K562 (cell line): ENCODE results near the gene NYAP2. TPM values are rescaled to one million over a fixed set of nuclear protein-coding genes. Genes with fewer than 3 reads are reported as not detected.

ENCODE experiments used
- BACH1 ChIP-seq: fragments of 200-800 bp; sonication (Bioruptor generic); IDR thresholded peaks from 2 replicates; pipeline ENCODE4 v1.6.1; 2016; ENCODE audit warnings: missing genetic modification characterization, missing compliant biosample characterization
- CC2D1A ChIP-seq: fragments of 450-650 bp; IDR thresholded peaks from 2 replicates; pipeline ENCODE4 v1.6.1; 2017; ENCODE audit warnings: mild to moderate bottlenecking
- CHD1 ChIP-seq: fragments of 200-600 bp; sonication (generic); IDR thresholded peaks from one replicate; pipeline ENCODE4 v1.6.1; 2012; ENCODE audit warnings: mild to moderate bottlenecking, moderate library complexity, low read length, inconsistent platforms
- ELF1 ChIP-seq: fragments of 200-800 bp; sonication (Bioruptor generic); IDR thresholded peaks from 2 replicates; pipeline ENCODE4 v1.6.1; 2016; ENCODE audit warnings: missing genetic modification characterization, missing compliant biosample characterization
- ELF4 ChIP-seq: fragments of 450-650 bp; formaldehyde crosslinking; IDR thresholded peaks from 2 replicates; pipeline ENCODE4 v1.4.0; 2022; ENCODE audit warnings: missing genetic modification characterization
- KLF1 ChIP-seq: fragments of 450-650 bp; IDR thresholded peaks from 2 replicates; pipeline ENCODE4 v1.6.1; 2016; ENCODE audit warnings: missing genetic modification characterization, missing compliant biosample characterization
- PML ChIP-seq: IDR thresholded peaks from 2 replicates; pipeline ENCODE4 v1.6.1; 2012; ENCODE audit warnings: low read length, inconsistent platforms
- ZNF134 ChIP-seq: fragments of 250-450 bp; sonication (Bioruptor Pico); conservative IDR thresholded peaks from 2 replicates; pipeline ENCODE4 v1.4.0; 2020
- ZNF263 ChIP-seq: sonication (generic); formaldehyde crosslinking; IDR thresholded peaks from 2 replicates; pipeline ENCODE4 v1.8.0; 2022; ENCODE audit warnings: mild to moderate bottlenecking, missing genetic modification reagents, borderline replicate concordance
- polyA plus RNA-seq, 8 experiments: library from polyadenylated mRNA; depleted of rRNA in 4 of 8; stranded (reverse) in 5 of 8; unstranded in 3 of 8; fragments of >200 nt; fragmentation: Nextera tagmentation in 2 of 8; fragmentation: Illumina TruSeq in 1 of 8; extraction: Ambion mirVana in 2 of 8; extraction: Trizol in 1 of 8; gene quantifications; 2 replicates each; pipeline versions ENCODE4 v1.2.1 to v1.2.3, GENCODE V29; 2011 to 2014; ENCODE audit warnings: inconsistent platforms in 1 of 8, missing spikeins in 1 of 8
- total RNA-seq, 7 experiments: library from RNA; depleted of rRNA in 6 of 7; stranded (reverse); fragments of >200 nt in 6 of 7; fragmentation: Illumina TruSeq in 2 of 7; extraction: Trizol in 2 of 7; gene quantifications; 2 replicates each; pipeline versions ENCODE4 v1.2.1 to v1.2.3, GENCODE V29; 2011 to 2021; ENCODE audit warnings: low replicate concordance in 1 of 7
- TF ChIP-seq, protein P1 (sequence below): fragments of 200-600 bp; sonication (generic); IDR thresholded peaks from one replicate; pipeline ENCODE4 v1.6.1; 2012; ENCODE audit warnings: mild to moderate bottlenecking, low read depth, low read length, inconsistent platforms

Gene NYAP2
- total and polyA plus RNA-seq, 9 of the 15 experiments (the other 6 are each of a cell fraction or from before 2014, with no cell fraction given) = 0.03 to 0.04 (median 0.04) TPM; not detected in 3

- TF ChIP-seq, protein P1, sequence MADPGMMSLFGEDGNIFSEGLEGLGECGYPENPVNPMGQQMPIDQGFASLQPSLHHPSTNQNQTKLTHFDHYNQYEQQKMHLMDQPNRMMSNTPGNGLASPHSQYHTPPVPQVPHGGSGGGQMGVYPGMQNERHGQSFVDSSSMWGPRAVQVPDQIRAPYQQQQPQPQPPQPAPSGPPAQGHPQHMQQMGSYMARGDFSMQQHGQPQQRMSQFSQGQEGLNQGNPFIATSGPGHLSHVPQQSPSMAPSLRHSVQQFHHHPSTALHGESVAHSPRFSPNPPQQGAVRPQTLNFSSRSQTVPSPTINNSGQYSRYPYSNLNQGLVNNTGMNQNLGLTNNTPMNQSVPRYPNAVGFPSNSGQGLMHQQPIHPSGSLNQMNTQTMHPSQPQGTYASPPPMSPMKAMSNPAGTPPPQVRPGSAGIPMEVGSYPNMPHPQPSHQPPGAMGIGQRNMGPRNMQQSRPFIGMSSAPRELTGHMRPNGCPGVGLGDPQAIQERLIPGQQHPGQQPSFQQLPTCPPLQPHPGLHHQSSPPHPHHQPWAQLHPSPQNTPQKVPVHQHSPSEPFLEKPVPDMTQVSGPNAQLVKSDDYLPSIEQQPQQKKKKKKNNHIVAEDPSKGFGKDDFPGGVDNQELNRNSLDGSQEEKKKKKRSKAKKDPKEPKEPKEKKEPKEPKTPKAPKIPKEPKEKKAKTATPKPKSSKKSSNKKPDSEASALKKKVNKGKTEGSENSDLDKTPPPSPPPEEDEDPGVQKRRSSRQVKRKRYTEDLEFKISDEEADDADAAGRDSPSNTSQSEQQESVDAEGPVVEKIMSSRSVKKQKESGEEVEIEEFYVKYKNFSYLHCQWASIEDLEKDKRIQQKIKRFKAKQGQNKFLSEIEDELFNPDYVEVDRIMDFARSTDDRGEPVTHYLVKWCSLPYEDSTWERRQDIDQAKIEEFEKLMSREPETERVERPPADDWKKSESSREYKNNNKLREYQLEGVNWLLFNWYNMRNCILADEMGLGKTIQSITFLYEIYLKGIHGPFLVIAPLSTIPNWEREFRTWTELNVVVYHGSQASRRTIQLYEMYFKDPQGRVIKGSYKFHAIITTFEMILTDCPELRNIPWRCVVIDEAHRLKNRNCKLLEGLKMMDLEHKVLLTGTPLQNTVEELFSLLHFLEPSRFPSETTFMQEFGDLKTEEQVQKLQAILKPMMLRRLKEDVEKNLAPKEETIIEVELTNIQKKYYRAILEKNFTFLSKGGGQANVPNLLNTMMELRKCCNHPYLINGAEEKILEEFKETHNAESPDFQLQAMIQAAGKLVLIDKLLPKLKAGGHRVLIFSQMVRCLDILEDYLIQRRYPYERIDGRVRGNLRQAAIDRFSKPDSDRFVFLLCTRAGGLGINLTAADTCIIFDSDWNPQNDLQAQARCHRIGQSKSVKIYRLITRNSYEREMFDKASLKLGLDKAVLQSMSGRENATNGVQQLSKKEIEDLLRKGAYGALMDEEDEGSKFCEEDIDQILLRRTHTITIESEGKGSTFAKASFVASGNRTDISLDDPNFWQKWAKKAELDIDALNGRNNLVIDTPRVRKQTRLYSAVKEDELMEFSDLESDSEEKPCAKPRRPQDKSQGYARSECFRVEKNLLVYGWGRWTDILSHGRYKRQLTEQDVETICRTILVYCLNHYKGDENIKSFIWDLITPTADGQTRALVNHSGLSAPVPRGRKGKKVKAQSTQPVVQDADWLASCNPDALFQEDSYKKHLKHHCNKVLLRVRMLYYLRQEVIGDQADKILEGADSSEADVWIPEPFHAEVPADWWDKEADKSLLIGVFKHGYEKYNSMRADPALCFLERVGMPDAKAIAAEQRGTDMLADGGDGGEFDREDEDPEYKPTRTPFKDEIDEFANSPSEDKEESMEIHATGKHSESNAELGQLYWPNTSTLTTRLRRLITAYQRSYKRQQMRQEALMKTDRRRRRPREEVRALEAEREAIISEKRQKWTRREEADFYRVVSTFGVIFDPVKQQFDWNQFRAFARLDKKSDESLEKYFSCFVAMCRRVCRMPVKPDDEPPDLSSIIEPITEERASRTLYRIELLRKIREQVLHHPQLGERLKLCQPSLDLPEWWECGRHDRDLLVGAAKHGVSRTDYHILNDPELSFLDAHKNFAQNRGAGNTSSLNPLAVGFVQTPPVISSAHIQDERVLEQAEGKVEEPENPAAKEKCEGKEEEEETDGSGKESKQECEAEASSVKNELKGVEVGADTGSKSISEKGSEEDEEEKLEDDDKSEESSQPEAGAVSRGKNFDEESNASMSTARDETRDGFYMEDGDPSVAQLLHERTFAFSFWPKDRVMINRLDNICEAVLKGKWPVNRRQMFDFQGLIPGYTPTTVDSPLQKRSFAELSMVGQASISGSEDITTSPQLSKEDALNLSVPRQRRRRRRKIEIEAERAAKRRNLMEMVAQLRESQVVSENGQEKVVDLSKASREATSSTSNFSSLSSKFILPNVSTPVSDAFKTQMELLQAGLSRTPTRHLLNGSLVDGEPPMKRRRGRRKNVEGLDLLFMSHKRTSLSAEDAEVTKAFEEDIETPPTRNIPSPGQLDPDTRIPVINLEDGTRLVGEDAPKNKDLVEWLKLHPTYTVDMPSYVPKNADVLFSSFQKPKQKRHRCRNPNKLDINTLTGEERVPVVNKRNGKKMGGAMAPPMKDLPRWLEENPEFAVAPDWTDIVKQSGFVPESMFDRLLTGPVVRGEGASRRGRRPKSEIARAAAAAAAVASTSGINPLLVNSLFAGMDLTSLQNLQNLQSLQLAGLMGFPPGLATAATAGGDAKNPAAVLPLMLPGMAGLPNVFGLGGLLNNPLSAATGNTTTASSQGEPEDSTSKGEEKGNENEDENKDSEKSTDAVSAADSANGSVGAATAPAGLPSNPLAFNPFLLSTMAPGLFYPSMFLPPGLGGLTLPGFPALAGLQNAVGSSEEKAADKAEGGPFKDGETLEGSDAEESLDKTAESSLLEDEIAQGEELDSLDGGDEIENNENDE = no peak
- TF ChIP-seq BACH1 (no peak), ZNF263 (CRISPR knock-in tag) (no peak), CC2D1A (no peak), ZNF134 (no peak), PML (no peak), CHD1 (no peak), ELF4 (CRISPR knock-in tag) (no peak), ELF1 (no peak), KLF1 (tag) (no peak)
Observed at GRCh38 chr2:225497166-225497565, 97.7 kb downstream of the NYAP2 start (continued).
